AG04450 (cell line): ENCODE data around the gene TPCN2. TPM values are rescaled to one million over a fixed set of nuclear protein-coding genes. Genes with fewer than 3 reads are reported as not detected.

Experiments used
- CTCF ChIA-PET: fragments of 300-600, 350-600 bp; formaldehyde crosslinking; extraction: SDS; loops from one replicate; lab custom pipeline; 2022; ENCODE audit warnings: antibody characterized with exemption, inconsistent platforms; lab: Charles Lee
- POLR2A ChIA-PET: fragments of 350-600 bp; formaldehyde crosslinking; extraction: SDS; loops from one replicate; lab custom pipeline; 2021; ENCODE audit warnings: antibody characterized with exemption, inconsistent platforms; lab: Yijun Ruan, JAX
- DNase-seq: peaks from one replicate; pipeline ENCODE4 v3.0.0-alpha.2; 2011; ENCODE audit warnings: low read depth, low spot score
- H3K27ac ChIP-seq: one replicate; pipeline ENCODE4 v1.5.1; 2012; ENCODE audit warnings: low read depth, low read length, control low read depth
- H3K27me3 ChIP-seq: one replicate; pipeline ENCODE4 v1.6.0; 2012; ENCODE audit warnings: low read length; ENCODE audit not compliant: control insufficient read depth, insufficient read depth
- H3K4me3 ChIP-seq: 2 replicates; pipeline ENCODE4 v1.5.1; 2011; ENCODE audit warnings: mild to moderate bottlenecking, low read depth, low read length, control low read depth
- H3K9me3 ChIP-seq: 2 replicates; pipeline ENCODE4 v1.5.1; 2012; ENCODE audit warnings: low read length; ENCODE audit not compliant: control insufficient read depth, insufficient read depth
- CTCF ChIP-seq: IDR thresholded peaks from 2 replicates; pipeline ENCODE4 v1.5.1; 2011; ENCODE audit warnings: low read depth, low read length, control low read depth, inconsistent platforms
- polyA plus RNA-seq: library from polyadenylated mRNA; depleted of rRNA; stranded (reverse); fragments of >200 nt; gene quantifications from 2 replicates; pipeline ENCODE4 v1.2.3, GENCODE V29; 2011

The TPCN2 gene
- polyA plus RNA-seq, 1 experiment, result 6.4 TPM

- H3K4me3 ChIP-seq, result no peak overlapping the region
- TF ChIP-seq CTCF, result no peak
- POLR2A ChIA-PET, result no interaction called here
- no peak overlapping the region for H3K27ac ChIP-seq
- no peak for DNase-seq
- peaks cover 12% of the 10 kb centered on the region for H3K9me3 ChIP-seq
- CTCF ChIA-PET, result no interaction called here
- peaks cover 2% of the 10 kb centered on the region for H3K27me3 ChIP-seq
Observed at GRCh38 chr11:69161117-69161407, 112.3 kb downstream of the TPCN2 start.

DNA sequence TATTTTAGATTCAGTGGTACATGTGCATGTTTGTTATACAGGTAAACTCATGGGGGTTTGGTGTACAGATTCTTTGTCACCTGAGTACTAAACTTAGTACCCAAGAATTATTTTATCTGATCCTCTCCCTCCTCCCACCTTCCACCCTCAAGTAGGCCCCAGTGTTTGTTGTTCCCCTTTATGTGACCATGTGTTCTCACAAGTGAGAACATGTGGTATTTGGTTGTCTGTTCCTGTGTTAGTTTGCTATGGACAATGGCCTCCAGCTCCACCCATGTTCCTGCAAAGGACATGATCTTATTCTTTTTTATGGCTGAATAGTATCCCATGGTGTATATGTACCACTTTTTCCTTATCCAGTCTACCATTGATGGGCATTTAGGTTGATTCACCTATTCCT lies 113.8 kb downstream of the TPCN2 start:
- ChIA-PET CTCF (no interaction called here), POLR2A (no interaction called here)
- Histone ChIP-seq H3K27me3 (peaks cover 2% of the 10 kb centered on the region), H3K27ac (no peak overlapping the region), H3K9me3 (peaks cover 12% of the 10 kb centered on the region), H3K4me3 (no peak overlapping the region)
- no peak for DNase-seq
- TF ChIP-seq CTCF, result no peak

DNA sequence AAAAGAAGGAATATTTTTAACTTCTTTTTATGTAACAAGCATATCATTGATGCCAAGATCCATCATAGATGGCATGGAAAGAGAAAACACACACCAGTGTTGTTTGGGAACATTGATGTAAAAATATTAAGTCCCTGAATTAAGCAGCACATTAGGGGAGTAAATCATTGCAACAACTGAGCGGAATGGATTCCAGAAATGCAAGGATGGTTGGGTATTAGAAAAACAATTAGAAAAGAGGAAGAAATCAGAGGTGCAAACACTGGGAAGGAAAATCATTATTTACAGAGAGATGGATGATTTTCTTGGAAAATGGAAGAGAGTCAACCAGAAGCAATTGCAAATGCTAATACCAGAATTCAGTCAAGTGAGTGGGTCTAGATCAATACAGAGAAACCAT lies 115.1 kb downstream of the TPCN2 start:
- Histone ChIP-seq H3K27me3 (peaks cover 2% of the 10 kb centered on the region), H3K9me3 (peaks cover 9% of the 10 kb centered on the region), H3K4me3 (no peak overlapping the region), H3K27ac (no peak overlapping the region)
- CTCF ChIA-PET, result no interaction called here
- no peak for DNase-seq
- TF ChIP-seq CTCF, result no peak
- POLR2A ChIA-PET, result no interaction called here

DNA sequence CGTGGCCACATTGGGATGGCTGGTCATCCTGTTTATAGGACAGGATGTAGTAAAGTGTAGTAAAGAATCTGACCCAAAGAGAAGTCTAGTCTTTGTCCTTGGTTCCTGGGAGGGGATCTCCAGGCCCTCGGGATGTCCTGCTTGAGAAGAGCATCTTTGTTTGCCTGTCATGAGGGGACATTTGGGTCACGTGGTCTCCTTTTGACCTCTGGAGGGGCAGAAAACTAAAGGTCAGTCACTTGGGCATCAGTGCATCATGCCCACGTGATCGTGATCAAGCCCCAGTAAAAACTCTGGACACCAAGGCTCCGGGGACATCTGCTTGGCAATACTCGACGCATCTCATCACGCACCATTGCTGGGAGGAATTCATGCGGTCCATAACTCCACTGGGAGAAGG lies 116.1 kb downstream of the TPCN2 start:
- Histone ChIP-seq H3K27ac (no peak overlapping the region), H3K9me3 (peaks cover 17% of the 10 kb centered on the region), H3K27me3 (peaks cover 2% of the 10 kb centered on the region), H3K4me3 (no peak overlapping the region)
- DNase-seq, result no peak
- CTCF ChIA-PET, result no interaction called here
- TF ChIP-seq CTCF, result no peak
- POLR2A ChIA-PET, result no interaction called here

- CTCF ChIA-PET, result no interaction called here
- Histone ChIP-seq H3K9me3 (peaks cover 17% of the 10 kb centered on the region), H3K27ac (no peak overlapping the region), H3K27me3 (no peaks in the 10 kb centered on the region), H3K4me3 (no peak overlapping the region)
- DNase-seq, result no peak
- no peak for TF ChIP-seq CTCF
- POLR2A ChIA-PET, result interaction anchor here (1.0 to 1.4 kb wide), 2 partner anchors 43 to 509 kb away, joined by 3 read pairs; partner anchors contain the start of gene LTO1
Observed at GRCh38 chr11:69165775-69166174, 117.0 kb downstream of the TPCN2 start.
